Tibial nerve (tissue), 4 donors: ENCODE data around the gene SLC25A33.

Experiments
- CTCF ChIP-seq, 5 experiments: fragments of 200-600 bp in 3 of 5; fragments of 450-650 bp in 2 of 5; sonication (generic) in 3 of 5; IDR thresholded peaks; one replicate each; pipeline ENCODE4 v1.5.1; 2016 to 2019; ENCODE audit warnings: antibody characterized with exemption in 5 of 5, mild to moderate bottlenecking in 3 of 5, moderate library complexity in 2 of 5
- EP300 ChIP-seq, 2 donors: sonication (generic); formaldehyde crosslinking; IDR thresholded peaks; one replicate each; pipeline ENCODE4 v1.6.1; 2017; ENCODE audit warnings: antibody characterized with exemption in 2 of 2, mild to moderate bottlenecking in 1 of 2
- POLR2A ChIP-seq, 2 donors: fragments of 450-650 bp; IDR thresholded peaks; one replicate each; pipeline ENCODE4 v1.6.1; 2017; ENCODE audit warnings: antibody characterized with exemption in 2 of 2, mild to moderate bottlenecking in 2 of 2, moderate library complexity in 2 of 2

DNA sequence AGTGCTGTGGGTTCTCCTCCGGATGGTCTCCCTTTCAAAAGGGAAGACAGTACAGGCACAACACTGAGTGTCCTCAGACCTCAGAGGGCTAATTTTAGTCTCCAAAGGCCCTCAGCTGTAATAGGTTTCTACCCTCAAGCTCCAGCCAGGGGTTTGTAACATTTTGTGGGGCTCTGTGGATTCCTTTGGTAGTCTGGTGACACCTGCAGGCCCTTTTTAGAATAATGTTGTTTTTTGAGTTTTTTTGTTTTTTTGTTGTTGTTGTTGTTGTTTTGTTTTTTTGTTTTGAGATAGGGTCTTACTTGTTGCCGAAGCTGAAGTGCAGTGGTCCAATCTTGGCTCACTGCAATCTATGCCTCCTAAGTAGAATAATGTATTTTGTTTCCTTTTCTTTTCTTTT lies 34.5 kb downstream of the SLC25A33 start:
- TF ChIP-seq POLR2A (IDR thresholded peaks at IDR 0.05) (no peak), CTCF (IDR thresholded peaks at IDR 0.05) (peak in 3 of 5 experiments; percentile 11 to 21 (median 13)), EP300 (IDR thresholded peaks at IDR 0.05) (no peak)
